NOMO-1 (cell line): ENCODE results near the gene C10orf53.

Source experiments
- DNase-seq, 2 experiments: peaks; one replicate each; lab custom pipeline; 2025; ENCODE audit not compliant: unreplicated experiment in 2 of 2; lab: John Stamatoyannopoulos, UW

C10orf53 gene, protein sequence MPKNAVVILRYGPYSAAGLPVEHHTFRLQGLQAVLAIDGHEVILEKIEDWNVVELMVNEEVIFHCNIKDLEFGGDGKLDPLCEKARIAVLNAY

DNA sequence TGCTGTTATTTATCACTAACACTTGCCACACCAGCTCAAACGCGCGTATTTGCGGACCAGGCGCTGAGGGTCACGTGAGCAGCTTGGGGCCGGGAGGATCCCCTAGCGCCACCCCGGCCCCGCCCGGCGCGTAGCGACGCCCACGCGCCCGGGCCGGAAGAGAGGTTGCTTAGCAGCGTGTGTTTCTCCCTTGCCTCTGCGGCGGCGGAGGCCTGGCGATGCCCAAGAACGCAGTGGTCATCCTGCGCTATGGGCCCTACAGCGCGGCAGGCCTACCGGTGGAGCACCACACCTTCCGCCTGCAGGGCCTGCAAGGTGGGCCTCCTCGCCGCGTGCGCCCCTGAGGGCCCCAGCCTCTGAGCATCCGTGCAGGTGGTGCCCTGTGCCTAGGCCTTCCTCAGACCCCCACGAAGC lies at the start of gene C10orf53:
C10orf53 (plus strand) TSS at position 172 of the 414 bp plus-strand sequence; CDS start at position 219, 47 bp downstream.
- no peak for DNase-seq

DNA sequence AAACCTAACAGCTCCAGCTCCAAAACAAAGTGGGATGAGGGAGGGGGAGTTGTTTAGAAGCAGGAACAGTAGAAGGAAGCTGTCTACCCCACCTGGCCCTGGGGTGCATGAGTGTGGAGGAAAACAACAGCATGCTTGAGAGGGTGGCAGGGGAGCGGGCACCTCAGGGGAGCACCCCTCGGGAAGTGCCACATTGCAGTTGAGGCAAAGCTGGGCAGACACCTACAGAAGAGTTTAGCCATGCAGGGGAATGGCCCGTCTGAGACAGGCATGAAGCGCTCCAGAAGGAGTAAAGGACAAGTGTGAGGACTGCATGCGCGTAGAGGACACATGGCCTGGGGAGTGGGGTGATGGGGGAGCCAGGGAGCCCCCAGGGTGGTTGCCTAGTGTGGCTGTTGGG lies 47.5 kb upstream of the C10orf53 start:
- no peak for DNase-seq

DNA sequence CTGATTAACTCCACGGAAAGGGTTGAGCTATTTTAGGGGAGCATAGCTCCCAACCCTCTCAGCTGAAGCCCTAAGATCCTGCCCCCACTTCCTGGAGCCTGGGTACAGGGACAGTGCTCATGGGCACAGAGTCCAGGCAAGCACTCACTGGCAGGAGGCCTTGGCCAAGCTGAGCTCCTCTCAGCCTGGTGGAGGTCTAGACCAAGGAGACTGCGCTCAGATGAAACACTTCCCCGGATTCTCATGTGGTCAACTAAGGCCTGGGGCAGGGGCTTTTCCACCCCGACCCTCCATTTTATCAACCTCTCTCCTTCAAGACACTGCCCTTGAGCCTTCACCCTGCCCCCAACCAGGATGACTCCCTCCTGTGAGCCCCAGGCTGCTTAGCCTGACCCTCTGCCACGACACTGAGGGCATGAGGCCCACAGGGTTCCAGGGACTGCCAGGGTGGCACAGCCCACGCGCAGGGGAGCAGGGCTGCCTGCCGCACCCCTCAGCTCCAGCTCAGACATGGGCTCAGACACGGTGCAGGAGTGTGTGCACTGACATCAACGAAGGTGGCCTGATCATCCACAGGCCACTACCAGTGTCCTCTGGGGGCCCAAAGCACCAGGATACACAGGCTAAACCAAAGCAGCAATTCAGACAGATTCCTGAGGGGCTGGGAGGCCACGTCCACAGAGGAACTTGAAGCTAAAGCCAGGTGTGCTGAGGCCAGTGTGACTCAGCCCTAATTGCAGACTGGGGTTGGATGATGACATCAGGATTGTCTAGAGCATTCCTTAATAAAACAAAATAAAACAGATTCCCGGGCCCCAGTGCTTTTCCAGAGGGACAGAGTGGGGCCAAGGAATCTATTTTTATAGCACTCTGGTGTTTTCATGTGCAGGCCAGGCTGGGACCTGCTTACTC lies 46.8 kb upstream of the C10orf53 start:
- no peak for DNase-seq

DNA sequence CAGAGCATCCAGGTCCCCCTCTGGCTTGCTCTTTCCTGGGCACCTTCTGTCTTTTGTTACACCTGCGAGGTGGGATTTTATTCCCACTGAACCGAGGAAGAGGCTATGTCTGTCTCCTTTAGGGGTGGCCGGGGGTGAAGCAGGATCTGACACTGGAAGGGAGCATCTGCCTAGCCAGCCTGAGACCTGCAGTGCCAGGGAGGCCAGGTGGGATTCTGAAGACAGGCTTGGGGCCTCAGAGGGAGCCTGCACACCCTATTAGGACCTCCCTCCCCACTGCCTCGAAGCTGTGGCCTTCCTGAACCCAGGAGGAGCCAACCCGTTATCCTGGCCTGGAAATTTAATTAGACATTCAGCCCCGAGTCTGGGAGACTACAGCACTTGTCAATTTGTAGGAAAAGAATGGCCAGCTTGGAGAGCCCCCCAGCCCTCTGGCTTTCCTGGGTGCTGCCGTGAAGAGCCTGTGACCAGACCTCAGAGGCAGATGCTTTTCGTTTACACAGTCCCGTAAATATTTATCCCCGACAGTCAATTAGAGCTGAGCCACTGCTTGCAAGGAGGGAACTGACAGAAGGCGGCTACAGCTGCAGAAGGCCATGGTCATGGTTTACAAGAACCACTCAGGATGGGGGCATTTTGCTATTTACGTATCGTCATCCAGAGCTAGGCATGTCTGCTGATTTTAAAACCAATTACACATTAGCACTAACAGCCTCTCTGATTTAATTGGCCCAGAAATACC lies 46.0 kb upstream of the C10orf53 start:
- no peak for DNase-seq

DNA sequence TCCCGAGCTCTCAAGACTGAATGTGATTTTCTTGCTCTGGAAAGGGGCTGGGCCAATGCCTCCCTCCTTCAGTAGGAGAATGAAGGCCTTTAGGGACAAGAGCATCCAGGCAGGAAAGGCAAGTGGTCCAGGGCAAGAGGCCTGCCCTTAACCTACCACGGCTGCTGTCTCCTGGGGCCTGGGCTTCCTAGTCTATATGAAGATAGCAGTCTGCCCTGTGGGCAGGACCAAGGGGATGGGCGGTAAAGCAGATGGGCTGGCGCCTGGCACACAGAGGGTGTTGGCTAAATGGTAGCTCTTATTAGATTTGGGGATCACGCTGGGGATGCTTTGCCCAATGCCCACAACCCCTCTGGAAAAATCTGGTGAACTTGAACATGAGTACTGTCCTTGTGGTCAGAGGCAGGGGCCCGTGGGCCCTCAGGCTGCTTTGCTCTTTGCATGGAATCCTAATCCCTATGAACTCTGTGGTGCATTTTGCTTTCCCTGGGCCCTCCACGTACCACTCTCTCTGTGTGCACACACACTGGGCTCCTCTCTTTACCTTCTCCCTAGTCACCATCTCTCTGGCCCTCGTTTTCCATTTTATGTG lies 45.3 kb upstream of the C10orf53 start:
- no peak for DNase-seq

DNA sequence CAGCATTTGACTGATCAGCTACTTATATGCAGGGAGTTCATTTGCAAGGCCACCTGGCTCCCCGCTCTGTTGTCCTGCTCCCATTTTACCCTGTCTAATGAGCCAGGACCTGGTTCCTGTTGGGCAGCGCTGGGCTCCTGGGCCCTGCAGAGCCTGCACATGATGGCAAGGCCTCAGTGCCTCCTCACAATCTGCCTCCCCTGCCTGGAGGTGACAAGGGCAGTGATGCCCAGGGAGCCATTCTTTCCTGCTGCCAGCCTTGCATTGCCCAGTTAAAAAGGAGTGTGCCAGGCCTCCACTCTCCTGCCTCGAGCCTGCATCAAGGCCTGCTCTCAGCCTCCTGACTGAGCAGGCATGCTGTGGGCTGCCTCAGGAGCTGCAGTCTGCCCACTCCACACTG lies 37.1 kb upstream of the C10orf53 start:
- no peak for DNase-seq

DNA sequence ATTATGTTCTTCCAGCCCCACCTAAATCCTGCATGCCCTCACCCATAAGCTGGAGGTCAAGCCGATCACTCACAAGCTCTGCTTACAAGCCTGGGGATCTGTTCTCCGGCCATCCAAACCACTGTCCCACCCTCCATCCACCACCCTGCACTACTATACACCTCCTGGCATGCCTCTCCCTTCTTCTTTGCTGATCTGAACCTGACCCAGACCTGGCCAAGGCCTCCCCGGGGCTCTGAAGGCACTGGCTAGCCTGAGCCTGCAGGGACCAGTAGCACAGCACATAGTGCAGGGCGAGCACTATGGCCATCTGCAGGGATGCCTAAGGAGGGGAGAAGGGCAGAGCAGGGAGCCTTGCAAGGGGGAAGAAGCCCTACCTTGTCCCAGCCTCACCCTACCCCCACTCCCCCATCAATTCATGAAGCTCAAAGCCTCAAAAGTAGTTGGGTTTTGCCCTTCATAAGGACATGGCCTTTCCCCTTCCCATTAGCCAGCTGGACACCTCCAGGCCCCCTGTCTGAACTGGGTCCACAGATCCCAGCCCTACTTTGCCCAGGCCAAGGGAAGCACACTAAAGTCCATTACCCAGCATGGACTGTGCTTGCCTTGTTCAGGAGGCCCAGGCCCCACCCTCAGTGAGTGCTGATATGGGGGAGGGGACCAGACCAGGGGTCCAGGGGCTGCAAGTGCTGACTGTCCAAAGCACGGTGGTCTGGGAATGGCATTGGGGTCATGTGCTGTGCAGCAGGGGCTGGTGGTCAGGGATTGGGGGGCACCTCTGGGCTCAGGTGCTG lies 36.0 kb upstream of the C10orf53 start:
- no peak for DNase-seq

DNA sequence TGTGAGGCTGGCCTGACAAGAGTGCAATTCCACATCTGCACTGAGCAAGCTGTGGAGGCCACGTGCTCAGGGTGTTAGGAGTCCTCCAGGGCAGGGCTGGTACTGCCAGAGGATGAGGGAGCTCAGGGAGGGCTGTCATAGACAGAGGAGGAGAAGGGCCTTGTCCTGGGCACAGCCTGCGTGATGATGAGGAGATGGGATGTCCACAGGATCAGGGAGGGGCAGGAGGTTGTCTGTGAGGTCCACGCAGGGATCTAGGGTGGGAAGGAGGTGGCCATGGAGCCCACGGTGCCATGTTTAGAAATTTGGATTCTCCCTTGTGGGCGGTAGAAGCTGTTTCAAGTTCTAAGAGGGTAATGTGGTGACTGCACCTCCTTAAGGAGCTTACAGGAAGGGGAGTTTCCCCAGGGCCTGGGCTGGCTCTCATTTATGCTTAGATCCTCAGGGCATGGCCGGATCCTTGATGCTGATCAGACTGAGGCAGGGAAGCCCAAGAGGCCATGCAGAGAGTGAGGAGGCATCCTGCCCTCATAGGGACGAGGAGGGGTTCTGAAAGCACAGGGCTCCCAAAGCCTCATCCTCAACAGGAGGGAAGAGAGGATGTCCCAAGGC lies 35.3 kb upstream of the C10orf53 start:
- no peak for DNase-seq

DNA sequence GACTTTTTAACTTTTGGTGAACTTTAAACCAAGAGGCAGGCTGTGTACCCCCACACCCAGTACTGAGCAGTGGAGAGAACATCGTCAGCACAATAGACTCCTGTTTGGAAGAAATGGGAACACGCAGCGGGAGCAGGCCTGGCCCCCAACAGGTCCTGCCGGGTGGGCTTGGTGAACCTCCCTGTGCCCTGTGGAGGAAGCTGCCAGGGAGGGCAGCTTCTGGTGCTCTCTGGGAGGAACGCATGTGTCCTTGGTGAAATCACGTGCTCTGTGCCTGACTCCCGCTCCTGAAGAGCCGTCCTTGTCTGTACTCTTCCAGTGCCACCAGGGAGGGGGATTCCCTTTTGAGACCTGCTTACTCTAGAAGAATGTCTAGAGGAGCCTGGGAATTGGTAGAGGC lies 34.0 kb upstream of the C10orf53 start:
- no peak for DNase-seq

DNA sequence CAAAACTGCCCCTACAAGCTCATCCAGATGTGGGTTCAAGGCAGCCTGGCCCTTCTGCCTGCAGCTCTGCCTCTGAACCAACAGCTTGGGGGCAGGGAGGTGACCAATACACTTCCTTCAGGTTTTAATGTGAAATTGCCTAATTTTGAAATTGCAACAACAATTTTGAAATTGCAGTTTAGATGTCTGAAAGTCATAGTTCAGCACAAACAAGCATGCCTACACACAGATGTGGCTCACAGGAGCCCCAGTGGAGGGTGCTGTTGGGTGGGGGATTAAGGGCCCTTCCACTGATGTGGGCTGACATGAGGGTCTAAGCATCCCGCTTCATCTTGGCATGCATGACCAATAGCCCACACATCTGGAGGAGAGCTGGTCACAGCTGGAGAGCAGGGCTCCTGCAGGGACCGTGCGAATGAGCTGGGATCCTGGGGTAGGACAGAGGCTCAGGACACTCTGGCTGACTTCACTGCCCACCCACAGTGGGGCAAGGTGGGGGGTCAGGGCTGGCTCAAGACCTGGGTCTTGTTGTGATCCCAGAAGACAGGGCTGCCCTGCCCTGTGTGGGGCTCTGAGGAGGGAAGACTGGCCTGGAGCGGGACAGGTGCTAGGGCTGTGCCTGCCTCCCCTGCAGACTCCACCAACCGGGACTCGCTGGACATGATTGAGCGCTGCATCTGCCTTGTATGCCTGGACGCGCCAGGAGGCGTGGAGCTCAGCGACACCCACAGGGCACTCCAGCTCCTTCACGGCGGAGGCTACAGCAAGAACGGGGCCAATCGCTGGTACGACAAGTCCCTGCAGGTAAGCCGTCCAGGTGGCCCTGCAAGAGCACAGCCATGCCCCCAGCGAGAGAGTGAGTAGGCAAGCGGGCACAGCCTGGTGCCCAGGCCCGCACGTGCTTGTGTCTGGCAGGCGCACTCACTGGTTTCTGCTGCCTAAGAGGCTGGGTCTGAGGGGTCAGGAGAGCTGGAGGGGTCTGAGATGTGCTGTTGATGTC lies 33.3 kb upstream of the C10orf53 start:
- peak; percentile 36 to 50 for DNase-seq

DNA sequence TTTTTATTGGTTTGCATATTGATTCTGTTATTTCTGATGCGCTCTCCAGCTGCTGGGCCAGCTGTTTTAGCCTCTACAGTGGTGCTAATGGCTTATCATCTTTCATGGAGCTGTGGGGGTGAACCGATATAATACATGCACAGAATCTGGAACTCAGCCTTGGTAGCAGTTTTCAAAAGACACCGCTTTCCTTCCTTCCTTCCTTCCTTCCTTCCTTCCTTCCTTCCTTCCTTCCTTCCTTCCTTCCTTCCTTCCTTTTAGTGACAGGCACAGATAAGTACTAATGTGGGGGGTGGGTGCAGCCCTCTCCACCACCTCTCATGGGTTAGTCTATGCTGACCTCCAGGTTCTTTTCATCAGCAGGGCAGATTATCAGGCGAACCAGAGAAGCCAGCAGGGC lies 31.9 kb upstream of the C10orf53 start:
- no peak for DNase-seq

DNA sequence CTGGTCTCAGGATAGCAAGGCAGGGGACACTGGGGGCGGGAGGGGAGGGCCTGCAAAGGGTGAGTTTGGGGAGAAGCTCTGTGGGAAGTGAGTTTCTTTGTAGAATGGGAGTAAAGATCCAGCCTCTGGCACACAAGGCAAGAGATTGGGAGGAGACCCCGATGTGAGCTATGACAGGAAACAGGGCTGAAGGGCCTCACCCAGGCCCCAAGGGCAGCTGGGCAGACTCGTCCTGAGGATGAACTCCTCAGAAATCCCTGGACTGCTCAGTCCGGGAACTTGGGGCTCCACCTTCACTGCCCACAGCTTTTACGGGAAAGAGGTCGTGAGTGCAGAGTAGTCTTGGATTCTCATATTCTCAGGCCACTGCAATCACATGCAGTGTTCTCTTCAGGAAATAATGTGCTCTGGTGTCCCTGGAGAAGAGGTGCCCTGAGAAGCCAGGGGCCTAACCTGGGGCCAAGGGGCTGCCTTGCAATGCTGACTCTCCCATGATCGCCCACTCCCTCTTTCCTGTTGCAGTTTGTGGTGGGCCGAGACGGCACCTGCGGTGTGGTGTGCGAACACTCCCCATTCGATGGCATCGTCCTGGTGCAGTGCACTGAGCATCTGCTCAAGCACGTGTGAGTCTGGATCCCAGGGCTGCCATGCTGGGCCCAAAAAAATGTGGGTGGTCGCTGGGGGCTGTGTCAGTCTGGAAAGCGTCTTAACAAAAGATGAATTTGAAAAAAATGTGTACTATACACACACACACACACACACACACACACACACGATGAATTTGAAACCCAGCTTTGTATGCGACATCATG lies 31.3 kb upstream of the C10orf53 start:
- DNase-seq = no peak

DNA sequence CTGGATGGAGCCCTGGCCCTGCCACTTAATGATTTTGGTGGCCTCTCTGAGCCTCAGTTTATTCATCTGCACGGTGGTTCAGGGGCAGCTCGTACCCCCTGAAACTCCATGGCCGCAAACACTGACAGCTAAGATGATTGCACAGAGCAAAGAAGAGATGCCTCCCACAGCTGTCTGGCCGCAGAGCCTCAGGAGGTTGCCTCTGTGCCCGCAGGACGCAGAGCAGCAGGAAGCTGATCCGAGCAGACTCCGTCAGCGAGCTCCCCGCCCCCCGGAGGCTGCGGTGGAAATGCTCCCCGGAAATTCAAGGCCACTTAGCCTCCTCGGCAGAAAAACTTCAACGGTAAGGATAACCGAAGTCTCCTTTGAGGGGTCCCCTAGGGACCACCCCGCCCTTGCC lies 30.2 kb upstream of the C10orf53 start:
- no peak for DNase-seq

DNA sequence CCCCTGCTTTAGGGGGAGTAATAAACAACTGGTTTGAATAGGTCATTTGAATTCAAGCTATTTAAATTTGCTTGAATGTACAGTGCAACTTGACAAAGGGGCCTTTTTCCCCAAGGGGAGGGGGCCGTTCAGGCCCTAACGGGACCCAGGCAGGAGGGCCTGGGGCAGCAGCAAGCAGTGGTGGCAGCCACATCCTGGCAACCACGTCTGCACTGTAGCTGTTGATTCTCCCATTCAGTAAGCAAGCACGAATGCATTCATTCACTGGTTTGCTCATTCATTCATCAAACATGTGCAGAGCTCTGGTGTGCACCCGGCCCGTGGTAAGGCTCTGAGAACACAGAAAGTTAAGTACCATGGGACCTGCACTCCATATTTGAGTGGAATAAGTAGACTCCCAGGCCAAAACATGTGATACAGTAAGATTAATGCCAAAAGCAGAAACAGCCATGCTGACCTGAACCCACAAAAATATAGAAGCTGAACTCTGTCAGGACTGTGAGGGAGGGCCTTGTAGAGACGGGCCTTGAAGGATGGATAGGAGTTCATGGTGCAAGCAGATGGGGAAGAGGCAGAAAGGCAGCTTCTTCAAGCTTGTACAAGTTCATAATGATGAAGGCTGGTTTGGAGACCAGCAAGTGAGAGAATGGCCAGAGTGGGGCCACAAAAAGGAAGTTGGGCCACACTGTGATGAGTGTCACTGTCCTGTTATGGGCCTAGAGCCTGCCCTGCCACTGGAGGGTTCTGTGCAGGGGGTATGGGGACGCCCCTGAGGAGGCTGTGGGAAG lies 29.3 kb upstream of the C10orf53 start:
- DNase-seq = no peak

DNA sequence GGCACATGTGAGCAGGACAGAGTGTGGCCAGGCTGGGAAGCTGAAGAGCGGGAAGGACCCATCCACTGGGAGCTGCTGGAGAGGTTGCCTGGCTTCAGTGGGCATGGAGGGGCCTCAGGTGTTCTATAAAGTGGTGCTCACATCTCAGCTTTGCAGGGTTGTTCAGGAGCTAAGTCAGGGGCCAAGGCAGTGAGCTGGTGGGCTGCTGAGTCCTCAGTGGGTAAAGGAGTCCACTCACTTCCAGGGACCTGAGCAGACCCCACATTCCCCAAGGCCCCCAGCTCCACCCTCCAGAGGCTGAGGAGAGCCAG lies 28.8 kb upstream of the C10orf53 start:
- DNase-seq = no peak

DNA sequence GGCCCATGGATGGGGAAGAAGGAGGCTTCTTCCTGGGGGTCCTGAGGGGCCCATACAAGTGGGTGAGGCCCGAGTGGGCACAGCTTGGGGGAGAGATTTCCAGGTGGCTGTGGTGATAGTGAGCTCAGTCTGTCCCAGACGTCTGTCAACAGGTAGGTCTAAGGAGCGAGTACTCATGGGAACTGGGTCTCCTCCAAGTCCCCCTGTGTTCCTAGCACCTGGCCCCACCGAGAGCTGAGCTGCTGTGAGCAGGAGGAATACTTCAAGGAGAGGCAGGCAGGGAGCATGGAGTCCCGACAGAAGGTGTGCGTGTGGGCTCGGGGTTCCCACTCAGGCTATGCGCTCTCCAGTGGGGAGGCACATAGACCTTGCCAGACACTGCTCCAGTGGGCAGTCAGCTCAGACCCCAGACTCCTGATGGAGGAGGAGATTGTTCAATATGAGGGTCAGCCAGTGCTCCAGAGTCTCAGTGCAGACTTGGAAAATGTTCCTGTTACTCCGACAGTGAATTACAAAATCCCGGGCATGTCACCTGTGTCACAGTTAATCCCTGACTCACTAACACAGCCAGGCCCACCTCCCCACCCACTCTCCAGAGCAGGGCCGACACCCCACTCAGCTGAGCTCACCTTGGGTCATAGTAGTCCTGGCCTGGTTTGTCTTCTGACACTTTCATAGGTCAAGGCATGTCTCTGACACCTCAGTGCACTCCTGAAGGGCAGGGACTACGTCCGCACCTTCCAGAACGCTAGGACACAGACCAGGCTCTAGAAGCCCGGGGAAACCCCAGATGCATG lies 28.2 kb upstream of the C10orf53 start:
- no peak for DNase-seq

DNA sequence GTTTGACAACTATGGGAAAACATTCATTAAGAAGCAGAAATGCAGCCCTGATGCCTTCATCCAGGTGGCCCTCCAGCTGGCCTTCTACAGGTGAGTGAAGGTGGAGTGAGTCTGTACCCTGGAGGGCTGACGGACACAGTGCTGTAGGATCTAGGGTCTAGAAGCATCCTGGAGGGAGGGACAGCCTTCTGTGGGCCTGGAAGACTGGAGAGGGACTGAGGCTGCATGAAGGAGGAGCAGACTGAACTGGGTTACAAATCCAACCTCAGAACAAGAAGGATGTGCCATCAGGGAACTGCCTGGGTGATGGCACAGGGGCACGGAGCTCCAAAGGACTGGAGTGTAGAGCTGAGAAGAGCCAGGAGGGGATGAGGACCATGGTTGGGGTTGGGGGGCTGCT lies 27.5 kb upstream of the C10orf53 start:
- no peak for DNase-seq
